Omental fat pad (tissue), 4 donors: ENCODE data around the gene ZFAND3. TPM values are rescaled to one million over a fixed set of nuclear protein-coding genes. Genes with fewer than 3 reads are reported as not detected.

Experiments used
- ATAC-seq: fragments of 150-250 bp; one replicate; pipeline ENCODE4 v1.9.1; 2016; ENCODE audit warnings: mild to moderate bottlenecking, moderate library complexity; ENCODE audit not compliant: low FRiP score
- DNase-seq: peaks from one replicate; pipeline ENCODE4 v3.0.0-alpha.2; 2019; ENCODE audit warnings: low spot score
- total RNA-seq, 4 donors: library from RNA; depleted of rRNA; stranded (reverse); fragments of >200 nt; gene quantifications; one replicate each; pipeline ENCODE4 v1.1.0, GENCODE V29; 2016
- TF ChIP-seq, protein P1 (sequence below), 3 donors: fragments of 450-650 bp; IDR thresholded peaks; one replicate each; pipeline ENCODE4 v1.5.1; 2016 to 2017; ENCODE audit warnings: antibody characterized with exemption in 3 of 3, mild to moderate bottlenecking in 3 of 3, moderate library complexity in 2 of 3

ZFAND3 gene
- total RNA-seq, 4 donors from 2014 or later: 28.8 to 43.8 (median 38.0) TPM

DNA sequence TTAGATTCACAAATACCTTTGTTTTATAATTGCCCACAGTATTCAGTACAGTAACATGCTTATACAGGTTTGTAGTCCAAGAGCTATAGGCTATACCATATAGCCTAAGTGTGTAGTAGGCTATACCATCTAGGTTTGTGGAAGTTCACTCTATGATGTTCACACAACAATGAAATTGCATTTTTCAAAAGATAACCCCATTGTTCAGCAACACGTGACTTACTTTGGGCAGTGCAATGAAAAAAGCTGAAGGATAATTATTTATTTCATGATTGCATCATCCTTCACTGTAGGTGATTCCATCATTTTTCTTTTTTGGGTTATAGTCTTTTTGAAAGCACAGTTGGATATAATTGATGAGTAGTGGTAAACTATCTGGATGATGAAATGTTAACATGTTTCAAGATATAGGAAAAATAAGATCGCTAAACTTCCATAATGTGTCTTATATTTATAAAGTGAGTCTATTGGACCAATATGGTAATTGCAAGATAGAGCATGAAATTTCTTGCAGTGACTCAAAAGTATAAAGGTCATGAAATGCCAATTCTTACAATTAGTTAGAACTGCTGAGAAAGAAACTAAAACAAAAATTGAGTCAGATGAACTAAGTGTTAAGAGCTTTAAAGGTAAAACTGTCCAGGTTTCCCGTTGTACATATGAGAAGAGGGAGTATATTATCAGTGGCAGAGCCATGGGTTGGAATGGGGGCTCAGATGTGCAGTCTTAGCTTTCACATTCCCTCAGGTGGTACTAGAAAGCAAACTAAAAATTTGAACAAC, 164.4 kb downstream of the ZFAND3 start:
- TF ChIP-seq, protein P1, sequence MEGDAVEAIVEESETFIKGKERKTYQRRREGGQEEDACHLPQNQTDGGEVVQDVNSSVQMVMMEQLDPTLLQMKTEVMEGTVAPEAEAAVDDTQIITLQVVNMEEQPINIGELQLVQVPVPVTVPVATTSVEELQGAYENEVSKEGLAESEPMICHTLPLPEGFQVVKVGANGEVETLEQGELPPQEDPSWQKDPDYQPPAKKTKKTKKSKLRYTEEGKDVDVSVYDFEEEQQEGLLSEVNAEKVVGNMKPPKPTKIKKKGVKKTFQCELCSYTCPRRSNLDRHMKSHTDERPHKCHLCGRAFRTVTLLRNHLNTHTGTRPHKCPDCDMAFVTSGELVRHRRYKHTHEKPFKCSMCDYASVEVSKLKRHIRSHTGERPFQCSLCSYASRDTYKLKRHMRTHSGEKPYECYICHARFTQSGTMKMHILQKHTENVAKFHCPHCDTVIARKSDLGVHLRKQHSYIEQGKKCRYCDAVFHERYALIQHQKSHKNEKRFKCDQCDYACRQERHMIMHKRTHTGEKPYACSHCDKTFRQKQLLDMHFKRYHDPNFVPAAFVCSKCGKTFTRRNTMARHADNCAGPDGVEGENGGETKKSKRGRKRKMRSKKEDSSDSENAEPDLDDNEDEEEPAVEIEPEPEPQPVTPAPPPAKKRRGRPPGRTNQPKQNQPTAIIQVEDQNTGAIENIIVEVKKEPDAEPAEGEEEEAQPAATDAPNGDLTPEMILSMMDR (IDR thresholded peaks at IDR 0.05): no peak
- ATAC-seq (no peak), DNase-seq (no peak)

DNA sequence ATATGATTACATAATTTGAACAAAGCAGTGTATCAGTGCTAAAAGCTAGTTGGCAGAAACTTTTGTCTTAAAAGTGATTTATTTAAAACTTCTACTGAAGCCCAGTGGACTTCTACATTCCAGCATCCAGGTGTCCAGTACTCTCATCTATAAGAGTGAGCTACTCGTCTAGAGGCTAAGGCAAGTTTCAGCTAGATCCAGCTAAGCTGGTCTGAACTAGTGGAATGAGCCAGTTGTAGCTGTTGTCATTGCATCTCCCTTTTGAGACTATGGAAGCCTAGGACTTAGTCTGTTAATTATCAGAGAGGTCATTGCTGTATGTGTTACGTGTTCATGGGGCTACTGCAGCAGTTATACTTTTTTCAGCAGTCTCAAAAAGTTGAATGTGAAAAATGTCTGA, 165.1 kb downstream of the ZFAND3 start:
- TF ChIP-seq, protein P1 (IDR thresholded peaks at IDR 0.05): no peak
- DNase-seq: no peak

DNA sequence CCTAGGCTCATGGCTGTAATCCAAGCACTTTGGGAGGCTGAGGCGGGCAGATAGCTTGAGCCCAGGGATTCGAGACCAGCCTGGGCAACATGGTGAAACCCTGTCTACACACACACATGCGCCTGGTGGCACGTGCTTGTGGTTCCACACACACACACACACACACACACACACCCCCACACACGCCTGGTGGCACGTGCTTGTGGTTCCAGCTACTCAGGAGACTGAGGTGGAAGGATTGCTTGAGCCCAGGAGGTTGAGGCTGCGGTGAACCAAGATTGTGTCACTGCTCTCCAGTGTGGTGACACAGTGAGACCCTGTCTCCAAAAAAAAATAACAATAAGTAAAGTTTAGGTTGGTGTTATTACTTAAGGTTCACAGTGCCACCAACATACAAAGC, 165.8 kb downstream of the ZFAND3 start:
- TF ChIP-seq, protein P1 (IDR thresholded peaks at IDR 0.05): no peak
- no peak for ATAC-seq
- no peak for DNase-seq

More for the DNA sequence above, 165.1 kb downstream of the ZFAND3 start:
- ATAC-seq: no peak

DNA sequence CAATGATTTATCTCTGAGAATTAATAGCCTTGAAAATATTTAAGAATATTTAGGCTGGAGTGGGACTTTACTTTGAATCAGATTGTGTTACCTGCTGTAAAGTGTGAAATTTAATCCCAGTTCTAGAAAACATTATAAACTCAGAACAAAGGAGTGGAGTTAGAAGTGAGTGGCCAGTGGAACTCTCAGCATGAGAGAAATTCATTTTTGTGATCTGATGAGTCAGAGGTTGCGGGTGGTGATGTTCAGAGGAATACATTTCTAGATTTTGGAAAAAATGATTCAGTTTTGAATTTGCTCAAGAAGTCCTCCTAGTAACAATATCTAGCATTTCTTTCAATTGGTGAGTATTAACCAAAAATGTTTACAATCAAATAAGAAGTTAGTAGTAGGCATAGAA, 167.5 kb downstream of the ZFAND3 start:
- DNase-seq (no peak), ATAC-seq (no peak)
- TF ChIP-seq, protein P1 (IDR thresholded peaks at IDR 0.05): no peak

DNA sequence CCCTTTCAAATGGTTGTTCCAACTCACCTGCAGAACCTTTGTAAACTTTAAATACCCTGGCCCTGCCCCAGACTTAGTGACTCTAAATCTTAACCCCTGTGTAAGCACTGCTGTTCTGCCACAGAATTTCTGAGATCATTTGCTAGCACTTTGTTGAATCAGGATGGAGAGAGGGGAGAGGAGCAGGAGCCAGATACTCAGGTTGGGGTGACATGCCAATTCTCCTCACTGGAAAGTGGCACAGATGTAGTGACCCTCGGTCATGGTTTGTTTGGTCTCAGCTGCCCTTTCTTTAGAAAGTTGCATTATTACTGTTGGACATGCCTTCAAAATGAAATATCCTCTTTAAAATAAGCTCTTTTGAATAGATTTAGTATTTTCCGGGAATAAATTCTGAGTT, 168.0 kb downstream of the ZFAND3 start:
- TF ChIP-seq, protein P1 (IDR thresholded peaks at IDR 0.05): no peak
- ATAC-seq: no peak

DNA sequence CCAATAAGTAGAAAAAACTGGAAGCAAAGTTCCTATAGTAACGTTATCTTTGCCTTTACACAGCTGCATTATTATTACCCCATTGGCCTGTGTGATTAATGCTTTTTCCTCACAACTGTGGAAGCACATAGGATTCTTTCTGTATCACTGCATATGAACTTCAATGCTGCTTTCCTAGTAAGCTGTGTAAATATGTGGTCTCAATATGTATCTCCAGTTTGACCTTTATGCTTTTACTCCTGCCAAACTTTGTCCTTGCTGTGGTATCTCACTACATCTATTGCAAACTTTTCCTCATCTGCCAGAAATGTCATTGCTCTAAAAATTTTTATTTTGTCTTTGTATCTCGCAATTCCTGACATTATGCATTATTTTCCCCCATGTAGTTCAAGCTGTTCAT, 168.6 kb downstream of the ZFAND3 start:
- TF ChIP-seq, protein P1 (IDR thresholded peaks at IDR 0.05): no peak
- ATAC-seq (no peak), DNase-seq (no peak)

More for the DNA sequence above, 168.0 kb downstream of the ZFAND3 start:
- DNase-seq: no peak

DNA sequence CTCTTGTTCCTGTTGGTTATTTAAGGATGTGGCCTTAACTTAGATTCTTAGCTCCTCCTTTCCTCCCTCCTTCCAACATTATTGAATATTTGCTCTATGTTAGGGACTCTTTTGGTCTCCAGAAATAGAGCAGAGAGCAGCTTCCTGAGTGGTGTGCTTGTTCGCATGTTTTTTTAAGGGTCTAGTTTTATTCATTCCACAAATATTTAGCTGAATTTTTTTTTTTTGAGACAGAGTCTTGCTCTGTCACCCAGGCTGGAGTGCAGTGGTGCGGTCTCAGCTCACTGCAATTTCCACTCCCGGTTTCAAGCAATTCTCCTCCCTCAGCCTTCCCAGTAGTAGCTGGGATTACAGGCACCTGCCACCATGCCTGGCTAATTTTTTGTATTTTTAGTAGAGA, 169.2 kb downstream of the ZFAND3 start:
- TF ChIP-seq, protein P1 (IDR thresholded peaks at IDR 0.05): no peak
- no peak for ATAC-seq

More for the DNA sequence above, 169.2 kb downstream of the ZFAND3 start:
- DNase-seq: no peak
